A673 (cell line): ENCODE data around the gene HFM1. TPM values are rescaled to one million over a fixed set of nuclear protein-coding genes. Genes with fewer than 3 reads are reported as not detected.
A peak's percentile ranks its signal among the peaks of the same experiment; 100 is the strongest.

Experiments used
- BruUV-seq: library from RNA; stranded (reverse); fragments of 400-500 nt; replicated peaks from 2 replicates; lab custom pipeline; 2021; lab: Mats Ljungman, UMichigan
- CTCF ChIA-PET: fragments of 300-600 bp; sonication (Branson Sonifier 250); formaldehyde crosslinking; loops from one replicate; lab custom pipeline; 2022; ENCODE audit warnings: antibody characterized with exemption; lab: Charles Lee
- POLR2A ChIA-PET: fragments of 300-600 bp; sonication (Branson Sonifier 250); formaldehyde crosslinking; loops from one replicate; lab custom pipeline; 2022; ENCODE audit warnings: antibody characterized with exemption; ENCODE audit not compliant: low non-redundant PET; lab: Charles Lee
- DNase-seq: peaks from one replicate; pipeline ENCODE4 v3.0.0-alpha.2; 2015; ENCODE audit warnings: low spot score
- H3K27ac ChIP-seq: fragments of 200-600 bp; sonication (generic); 2 replicates; pipeline ENCODE4 v1.5.1; 2016; ENCODE audit warnings: mixed run types, low read depth, mild to moderate bottlenecking, mixed read lengths, antibody characterized with exemption, low read length; ENCODE audit not compliant: poor library complexity, severe bottlenecking
- H3K27me3 ChIP-seq: fragments of 200-600 bp; sonication (generic); replicated peaks from 2 replicates; pipeline ENCODE4 v1.6.1; 2017; ENCODE audit warnings: mixed run types, low read depth, mild to moderate bottlenecking, mixed read lengths, antibody characterized with exemption, low read length; ENCODE audit not compliant: insufficient read depth, poor library complexity
- H3K36me3 ChIP-seq: fragments of 200-600 bp; sonication (generic); 2 replicates; pipeline ENCODE4 v1.6.1; 2016; ENCODE audit warnings: mixed run types, mild to moderate bottlenecking, mixed read lengths, antibody characterized with exemption, low read length; ENCODE audit not compliant: insufficient read depth, poor library complexity, severe bottlenecking
- H3K4me1 ChIP-seq: fragments of 200-600 bp; sonication (generic); 2 replicates; pipeline ENCODE4 v1.6.1; 2017; ENCODE audit warnings: mixed run types, mild to moderate bottlenecking, mixed read lengths, antibody characterized with exemption, low read length; ENCODE audit not compliant: insufficient read depth, poor library complexity, severe bottlenecking
- H3K4me3 ChIP-seq: fragments of 200-600 bp; sonication (generic); 2 replicates; pipeline ENCODE4 v1.5.1; 2016; ENCODE audit warnings: low read depth, mixed run types, mild to moderate bottlenecking, mixed read lengths, low read length; ENCODE audit not compliant: poor library complexity, severe bottlenecking
- H3K9me3 ChIP-seq: fragments of 200-600 bp; sonication (generic); 2 replicates; pipeline ENCODE4 v1.6.1; 2016; ENCODE audit warnings: mixed run types, low read depth, mild to moderate bottlenecking, mixed read lengths, antibody characterized with exemption, low read length; ENCODE audit not compliant: poor library complexity, severe bottlenecking
- EZH2 ChIP-seq: fragments of 200-600 bp; sonication (generic); IDR thresholded peaks from 2 replicates; pipeline ENCODE4 v1.6.1; 2017; ENCODE audit warnings: borderline replicate concordance, low read depth, mild to moderate bottlenecking, mixed read lengths, antibody characterized with exemption, low read length; ENCODE audit not compliant: poor library complexity, severe bottlenecking
- intact Hi-C: fragments of 100-400 bp; cut with micrococcal nuclease; formaldehyde crosslinking; loops from one replicate; pipeline ENCODE4 v1.10.0; 2022; ENCODE audit not compliant: unreplicated experiment
- total RNA-seq: library from RNA; stranded (reverse); gene quantifications from 2 replicates; pipeline ENCODE4 v1.2.3, GENCODE V29; 2021
- TF ChIP-seq, protein P1 (sequence below): fragments of 300-800, 200-600 bp; sonication (generic); conservative IDR thresholded peaks from 2 replicates; pipeline ENCODE4 v1.5.1; 2017; ENCODE audit warnings: low read depth, mild to moderate bottlenecking, antibody characterized with exemption, low read length, moderate library complexity, mixed read lengths

Gene HFM1
- total RNA-seq, 1 experiment from 2014 or later: 0.69 TPM

DNA sequence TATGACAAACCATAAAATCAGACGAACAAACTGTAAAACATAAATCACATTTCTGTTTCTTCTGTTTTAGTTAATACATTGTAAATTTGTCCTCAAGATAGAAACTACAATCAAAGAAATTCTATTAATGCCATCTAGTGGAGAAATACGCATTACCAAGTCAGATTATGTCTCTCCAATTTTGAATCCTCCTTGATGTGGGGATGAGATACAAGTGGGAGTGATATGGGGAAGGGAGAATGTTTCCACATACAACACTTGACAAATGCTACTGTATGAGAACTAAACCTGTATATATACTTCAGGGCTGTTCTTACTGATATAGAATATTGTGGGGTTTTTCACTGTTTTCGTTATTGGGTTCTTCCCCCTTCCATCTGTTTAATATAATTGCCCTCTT is 2.6 kb downstream of the HFM1 start:
- Histone ChIP-seq H3K27me3 (no peaks in the 10 kb centered on the region), H3K4me1 (peaks cover 22% of the 10 kb centered on the region), H3K4me3 (no peak overlapping the region), H3K36me3 (no peaks in the 10 kb centered on the region), H3K27ac (no peak overlapping the region), H3K9me3 (no peaks in the 10 kb centered on the region)
- ChIA-PET CTCF (no interaction called here), POLR2A (no interaction called here)
- TF ChIP-seq, protein P1, sequence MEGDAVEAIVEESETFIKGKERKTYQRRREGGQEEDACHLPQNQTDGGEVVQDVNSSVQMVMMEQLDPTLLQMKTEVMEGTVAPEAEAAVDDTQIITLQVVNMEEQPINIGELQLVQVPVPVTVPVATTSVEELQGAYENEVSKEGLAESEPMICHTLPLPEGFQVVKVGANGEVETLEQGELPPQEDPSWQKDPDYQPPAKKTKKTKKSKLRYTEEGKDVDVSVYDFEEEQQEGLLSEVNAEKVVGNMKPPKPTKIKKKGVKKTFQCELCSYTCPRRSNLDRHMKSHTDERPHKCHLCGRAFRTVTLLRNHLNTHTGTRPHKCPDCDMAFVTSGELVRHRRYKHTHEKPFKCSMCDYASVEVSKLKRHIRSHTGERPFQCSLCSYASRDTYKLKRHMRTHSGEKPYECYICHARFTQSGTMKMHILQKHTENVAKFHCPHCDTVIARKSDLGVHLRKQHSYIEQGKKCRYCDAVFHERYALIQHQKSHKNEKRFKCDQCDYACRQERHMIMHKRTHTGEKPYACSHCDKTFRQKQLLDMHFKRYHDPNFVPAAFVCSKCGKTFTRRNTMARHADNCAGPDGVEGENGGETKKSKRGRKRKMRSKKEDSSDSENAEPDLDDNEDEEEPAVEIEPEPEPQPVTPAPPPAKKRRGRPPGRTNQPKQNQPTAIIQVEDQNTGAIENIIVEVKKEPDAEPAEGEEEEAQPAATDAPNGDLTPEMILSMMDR: peak; percentile 70
- TF ChIP-seq EZH2: no peak
- intact Hi-C loops: loop anchor here (2.0 to 5.0 kb wide), 2 partner anchors 100 to 235 kb away; partner anchors contain the start of gene CDC7
- no TSS peak for BruUV-seq
- DNase-seq: peak; percentile 58

DNA sequence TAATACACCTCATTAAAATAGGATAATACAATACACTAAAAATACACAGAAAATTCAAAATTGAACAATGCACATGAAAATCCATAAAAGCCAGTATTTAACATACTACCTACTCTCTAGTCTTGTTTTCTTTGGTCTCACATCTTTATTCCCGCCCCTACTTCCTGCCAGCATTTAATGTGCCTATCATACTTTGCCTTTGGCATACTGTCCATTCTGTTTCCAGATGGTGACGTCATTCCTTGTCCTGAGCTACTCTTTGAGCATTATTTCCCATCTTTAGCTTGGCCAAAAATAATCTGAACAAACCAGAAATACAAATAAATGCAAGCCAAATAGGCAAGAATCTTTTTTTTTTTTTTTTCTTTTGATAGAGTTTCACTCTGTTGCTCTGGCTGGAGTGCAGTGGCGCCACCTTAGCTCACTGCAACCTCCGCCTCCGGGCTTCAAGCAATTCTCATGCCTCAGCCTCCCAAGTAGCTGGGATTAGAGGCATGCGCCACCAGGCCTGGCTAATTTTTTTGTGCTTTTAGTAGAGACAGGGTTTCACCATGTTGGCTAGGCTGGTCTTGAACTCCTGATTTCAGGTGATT is 4.4 kb downstream of the HFM1 start:
- no peaks in the 10 kb centered on the region for H3K9me3 ChIP-seq
- peaks cover 22% of the 10 kb centered on the region for H3K4me1 ChIP-seq
- ChIA-PET CTCF (interaction anchor here (0.6 kb wide), 2 partner anchors 40 to 41 kb away, joined by 3 to 8 read pairs; no protein-coding TSS in a partner anchor), POLR2A (no interaction called here)
- DNase-seq: peak; percentile 37
- H3K27ac ChIP-seq: no peak overlapping the region
- intact Hi-C loops: loop anchor here (5.0 kb wide), 1 partner anchor 102 kb away; the partner anchor contains the start of gene CDC7
- no peak overlapping the region for H3K4me3 ChIP-seq
- TF ChIP-seq, protein P1: peak; percentile 36; the same call in 1 of the 2 replicates
- no peak for TF ChIP-seq EZH2
- no peaks in the 10 kb centered on the region for H3K36me3 ChIP-seq
- BruUV-seq: no TSS peak
- no peaks in the 10 kb centered on the region for H3K27me3 ChIP-seq

DNA sequence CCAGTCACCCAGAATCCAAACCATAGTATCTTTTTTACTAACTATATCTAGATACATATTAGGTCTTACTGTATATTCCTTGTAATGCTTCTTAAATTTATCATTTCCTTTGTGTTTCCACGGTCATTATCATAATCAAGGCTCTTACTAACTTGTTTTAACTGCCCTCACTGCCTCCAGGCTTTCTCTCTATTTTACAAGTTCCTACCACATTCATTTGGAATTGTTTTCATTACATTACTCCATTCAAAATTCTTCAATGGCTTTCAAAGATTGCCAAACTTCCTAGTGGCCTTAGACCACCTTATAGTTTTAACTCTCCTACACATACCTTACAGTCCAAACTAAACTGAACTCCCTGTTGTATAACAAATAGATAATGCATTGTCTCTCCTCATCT is 6.3 kb downstream of the HFM1 start:
- Histone ChIP-seq H3K27me3 (no peaks in the 10 kb centered on the region), H3K9me3 (no peaks in the 10 kb centered on the region), H3K4me3 (no peak overlapping the region), H3K27ac (no peak overlapping the region), H3K4me1 (peaks cover 16% of the 10 kb centered on the region), H3K36me3 (no peaks in the 10 kb centered on the region)
- DNase-seq: peak; percentile 18
- CTCF ChIA-PET: interaction anchor here (0.7 kb wide), 1 partner anchor 1563 kb away, joined by 4 read pairs; no protein-coding TSS in a partner anchor
- POLR2A ChIA-PET: interaction anchor here (0.7 kb wide), 1 partner anchor 15 kb away, joined by 4 read pairs; no protein-coding TSS in a partner anchor
- BruUV-seq: no TSS peak
- TF ChIP-seq, protein P1: no peak
- no peak for TF ChIP-seq EZH2
- intact Hi-C loops: no loop called here
